HG03196 (cell line): ENCODE results near the gene NKX2-1.
"Not testable (repeated sequence)": the region's sequence is repeated elsewhere in the genome, so short reads cannot be mapped to it uniquely, and the experiment has no call there.

Experiments
- ATAC-seq: cut with Tn5 transposase; IDR thresholded peaks from one replicate; pipeline ENCODE4 v1.9.1; 2021; ENCODE audit not compliant: unreplicated experiment

Gene NKX2-1

DNA sequence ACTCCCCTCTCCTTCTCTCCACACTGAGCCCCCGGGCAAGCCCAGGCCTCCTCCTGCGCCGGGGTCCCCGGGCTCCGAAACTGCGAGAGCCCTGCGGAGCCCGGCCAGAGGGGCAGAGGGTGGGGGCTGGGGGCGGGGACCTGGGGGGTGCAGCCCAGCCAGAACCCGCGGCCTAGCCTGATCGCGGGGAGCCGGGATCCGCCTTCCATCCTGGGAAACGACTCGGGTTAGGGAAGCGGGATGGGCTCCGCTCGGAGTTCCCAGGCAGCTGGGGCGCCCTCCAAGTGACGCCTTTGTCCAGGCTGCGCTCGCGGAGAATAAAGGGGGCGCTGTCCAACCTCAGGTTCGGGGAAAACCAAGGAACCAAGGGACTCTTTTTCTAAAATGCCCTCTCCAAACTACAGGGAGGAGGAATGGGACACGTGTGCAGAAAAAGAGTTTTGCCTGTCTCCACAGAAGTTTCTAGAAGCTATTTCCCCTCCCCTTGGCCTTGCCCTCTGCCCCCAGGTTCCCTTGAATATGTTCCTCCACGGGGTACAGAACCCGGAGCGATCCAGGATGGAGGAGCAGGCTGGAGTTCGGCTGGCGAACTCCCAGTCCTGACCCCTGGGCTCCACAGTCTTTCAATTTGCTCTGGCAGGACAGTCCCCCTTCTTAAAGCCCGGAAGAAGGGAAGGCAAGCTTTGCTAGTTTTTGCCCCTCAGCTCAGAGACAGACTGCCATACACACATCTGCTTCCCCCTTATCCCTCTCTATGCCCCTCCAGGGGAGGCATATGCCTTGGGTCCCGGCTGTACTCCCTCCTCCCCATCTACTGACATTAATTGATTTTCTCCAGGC, 13.9 kb downstream of the NKX2-1 start:
- no peak for ATAC-seq

DNA sequence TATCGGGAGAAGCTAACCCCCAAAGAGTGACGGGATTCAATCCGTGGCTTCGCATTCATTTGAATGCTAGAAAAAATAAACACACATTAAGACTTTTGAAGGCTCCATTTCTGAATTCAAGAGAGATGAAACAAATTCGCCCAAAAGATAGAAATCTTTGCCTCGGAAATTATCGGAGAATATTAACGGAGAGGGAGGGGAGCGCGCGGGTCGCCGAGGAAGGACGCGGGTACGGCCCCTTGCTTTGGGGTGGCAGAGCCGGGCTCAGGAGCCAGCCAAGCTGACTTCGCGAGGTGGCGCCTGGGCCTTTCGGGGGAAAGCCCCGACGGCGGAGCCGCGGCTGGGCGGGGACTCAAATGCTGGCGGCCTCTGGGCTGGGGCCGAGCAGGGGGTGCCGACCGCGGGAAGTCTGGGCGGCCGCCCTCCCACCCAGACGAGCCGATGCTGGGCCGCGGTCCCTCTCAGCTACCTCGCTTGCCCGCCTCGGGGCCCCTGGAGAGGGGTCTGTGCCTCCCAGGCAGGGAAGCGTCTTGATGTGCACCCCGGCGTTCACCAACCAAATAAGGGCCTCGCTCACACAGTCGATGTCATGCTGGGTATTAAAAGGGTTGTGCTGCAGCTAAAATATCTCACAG, 14.7 kb downstream of the NKX2-1 start:
- ATAC-seq, result no peak

DNA sequence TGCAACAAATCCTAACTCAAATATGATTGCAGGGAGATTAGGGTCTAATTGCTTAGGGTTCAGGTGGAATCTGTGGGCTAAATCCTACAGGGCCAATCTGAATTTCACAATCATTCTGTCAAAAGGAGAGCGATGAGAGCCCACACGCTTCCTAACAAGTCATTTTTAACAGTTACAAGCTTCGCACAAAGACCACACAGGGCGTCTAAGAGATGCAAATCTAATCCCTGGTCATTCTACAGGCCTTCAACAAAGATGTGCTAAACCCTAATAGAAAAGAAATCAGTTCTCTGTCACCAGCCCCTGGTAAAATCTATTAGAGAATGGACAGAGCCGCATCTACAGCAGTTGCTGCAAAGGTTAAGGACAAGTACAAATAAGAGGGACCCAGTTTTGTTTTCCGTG, 15.3 kb downstream of the NKX2-1 start:
- no peak for ATAC-seq

- ATAC-seq, result no peak
Observed at GRCh38 chr14:36503771-36504741, 16.0 kb downstream of the NKX2-1 start.

DNA sequence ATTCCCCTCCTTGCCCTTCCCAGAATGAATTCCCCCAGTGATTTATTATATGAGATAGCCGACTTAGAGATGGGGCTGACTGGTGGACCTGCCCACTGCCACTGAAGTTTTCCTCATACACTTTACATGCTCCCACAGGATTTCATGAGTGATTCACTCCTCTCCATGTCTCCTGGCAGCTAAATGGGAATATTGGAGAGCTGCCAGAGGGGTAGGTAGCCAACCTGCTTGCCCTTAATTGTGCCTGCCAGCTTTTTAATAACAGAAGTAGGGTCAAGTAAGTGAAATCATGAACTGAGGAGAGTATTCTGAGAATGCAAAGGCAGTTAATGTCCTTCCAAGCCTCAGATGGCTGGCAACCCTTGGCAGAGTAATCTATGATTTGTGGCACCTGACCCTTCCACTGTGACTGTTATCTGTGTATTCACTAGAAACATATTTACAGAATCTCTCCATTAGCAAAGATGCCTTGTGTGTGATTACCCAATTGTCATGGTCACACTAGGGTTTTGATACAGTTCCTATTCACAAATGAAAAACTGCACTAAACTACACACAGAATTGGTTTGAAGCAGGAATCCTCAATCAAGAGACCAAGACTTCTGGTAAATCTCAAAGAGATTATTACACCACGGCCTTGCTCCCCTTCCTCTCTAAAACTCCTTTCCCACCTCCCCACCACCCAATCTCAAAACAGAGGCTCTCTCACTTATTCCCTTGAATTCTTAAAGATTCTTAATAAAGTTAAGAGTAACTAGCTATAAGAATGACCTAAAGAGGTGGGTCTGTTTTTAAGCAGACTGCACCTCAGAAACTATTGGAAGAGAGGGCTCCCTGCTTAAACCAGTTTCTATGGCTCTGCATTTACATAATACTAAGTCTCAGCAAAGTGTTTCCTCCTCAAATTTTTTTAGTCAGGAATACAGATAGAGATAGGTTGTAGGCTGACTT, 17.2 kb downstream of the NKX2-1 start:
- ATAC-seq, result no peak

DNA sequence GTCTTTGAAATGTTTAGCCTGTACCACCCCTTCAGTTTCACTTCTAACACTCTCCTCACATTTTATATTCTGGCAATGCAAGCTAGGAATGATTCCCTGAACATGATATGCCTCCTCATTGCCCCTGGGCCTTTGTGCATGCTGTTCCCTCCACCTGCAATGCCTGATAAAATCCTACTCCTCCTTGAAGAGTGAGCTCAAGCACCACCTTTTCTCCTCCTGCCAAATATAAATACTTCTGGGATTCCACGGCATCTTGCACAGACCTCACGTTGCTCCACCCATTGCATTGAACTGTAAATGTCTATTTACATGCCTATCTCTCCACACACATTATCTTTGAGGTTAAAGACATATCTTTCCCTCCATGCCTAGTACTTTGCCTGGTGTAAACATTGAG, 21.1 kb downstream of the NKX2-1 start:
- ATAC-seq, result no peak

DNA sequence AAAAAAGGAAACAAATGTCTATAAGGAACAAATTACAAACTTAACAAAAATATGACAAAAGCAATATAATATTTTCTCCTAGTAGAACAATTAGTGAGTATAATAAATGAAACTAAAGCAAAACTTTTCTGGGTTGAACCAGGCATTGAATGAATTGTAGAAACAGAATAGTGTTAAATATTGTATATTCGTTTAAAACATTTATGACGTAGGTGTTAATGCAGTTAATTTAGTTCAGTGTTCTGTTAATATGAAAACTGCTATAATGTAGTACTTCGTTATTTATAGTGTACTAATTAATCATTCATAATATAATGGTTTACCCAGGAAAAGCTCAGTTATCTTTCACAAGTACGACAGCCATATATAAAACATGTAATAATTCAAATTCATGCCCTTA, 23.7 kb downstream of the NKX2-1 start:
- no peak for ATAC-seq

- no peak for ATAC-seq
Observed at GRCh38 chr14:36495666-36496065, 24.4 kb downstream of the NKX2-1 start.

- ATAC-seq, result no peak
Observed at GRCh38 chr14:36493761-36494160, 26.3 kb downstream of the NKX2-1 start.

- no peak for ATAC-seq
Observed at GRCh38 chr14:36485773-36486172, 34.3 kb downstream of the NKX2-1 start.

GRCh38 chr14:36479344-36479743, 40.7 kb downstream of the NKX2-1 start:
- ATAC-seq, result peak; percentile 53

GRCh38 chr14:36478782-36479181, 41.2 kb downstream of the NKX2-1 start:
- no peak for ATAC-seq

DNA sequence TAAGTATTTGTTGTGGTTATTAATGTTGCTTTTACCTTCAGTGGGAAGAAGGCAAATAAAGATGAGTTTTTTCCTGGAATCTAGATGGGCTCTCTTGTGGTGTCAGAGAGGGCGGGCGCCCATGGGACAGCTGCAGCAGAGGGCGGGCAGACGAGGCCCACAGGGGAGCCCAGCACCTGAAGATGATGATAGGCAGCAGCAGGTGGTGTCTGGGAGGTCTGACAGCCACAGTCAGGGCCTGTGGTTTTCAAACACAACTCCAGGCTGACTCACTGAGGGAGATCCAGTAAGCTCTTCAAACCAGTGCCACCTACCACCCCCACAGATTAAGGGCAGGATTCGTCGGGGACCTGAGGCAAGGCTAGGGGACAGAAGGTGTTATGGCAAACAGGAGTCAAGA, 42.8 kb downstream of the NKX2-1 start:
- no peak for ATAC-seq

DNA sequence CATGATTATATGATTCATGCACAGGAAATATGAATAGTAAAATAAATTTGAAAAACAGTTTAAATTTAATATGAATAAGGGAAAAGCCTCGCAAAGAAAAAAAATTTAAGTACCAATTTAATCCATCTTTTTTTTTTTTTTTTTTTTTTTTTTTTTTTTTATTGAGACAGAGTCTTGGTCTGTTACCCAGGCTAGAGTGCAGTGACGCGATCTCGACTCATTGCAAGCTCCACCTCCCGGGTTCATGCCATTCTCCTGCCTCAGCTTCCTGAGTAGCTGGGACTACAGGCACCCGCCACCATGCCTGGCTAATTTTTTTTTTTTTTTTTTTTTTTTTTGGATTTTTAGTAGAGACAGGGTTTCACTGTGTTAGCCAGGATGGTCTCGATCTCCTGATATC, 44.0 kb downstream of the NKX2-1 start:
- ATAC-seq, result not testable (repeated sequence)

DNA sequence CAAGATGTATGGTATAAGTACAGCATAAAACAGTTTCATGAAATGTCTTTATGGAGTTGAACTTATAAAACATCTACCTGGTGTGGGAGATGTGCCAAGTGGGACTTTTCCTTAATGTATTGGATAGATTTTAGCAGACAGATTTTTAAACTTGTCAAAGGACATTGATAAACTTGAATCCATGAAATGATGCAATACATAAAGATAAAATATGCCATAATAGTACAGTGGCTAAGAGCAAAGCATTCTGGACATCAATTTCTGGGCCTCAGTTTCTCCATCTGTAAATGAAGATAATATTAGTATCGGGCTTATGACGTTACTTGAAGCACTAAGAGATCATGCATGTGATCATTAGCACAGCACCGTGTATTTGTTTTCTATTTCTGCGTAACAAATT, 45.4 kb downstream of the NKX2-1 start:
- no peak for ATAC-seq

DNA sequence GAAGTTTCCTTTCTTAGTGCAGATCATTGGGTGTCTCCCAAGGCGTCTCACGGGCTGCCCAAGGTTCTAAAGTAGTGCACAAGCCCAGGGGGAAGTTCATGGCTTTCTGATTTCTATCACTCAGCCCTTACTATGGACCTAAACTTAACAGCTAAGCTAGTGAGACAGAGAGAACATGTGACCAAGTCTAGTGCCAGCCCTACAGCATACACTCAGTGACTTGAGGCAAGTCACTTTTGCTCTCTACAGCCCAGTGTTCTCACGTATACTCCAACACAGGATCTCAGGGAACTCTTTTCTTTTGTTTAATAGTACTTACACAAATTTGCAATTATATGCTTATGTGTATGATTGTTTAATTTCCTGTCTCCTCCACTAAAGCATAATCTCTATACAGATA, 48.6 kb downstream of the NKX2-1 start:
- no peak for ATAC-seq

- no peak for ATAC-seq
Observed at GRCh38 chr14:36467332-36467731, 52.7 kb downstream of the NKX2-1 start.
